ENCODE results near the gene SPACA4.

DNA sequence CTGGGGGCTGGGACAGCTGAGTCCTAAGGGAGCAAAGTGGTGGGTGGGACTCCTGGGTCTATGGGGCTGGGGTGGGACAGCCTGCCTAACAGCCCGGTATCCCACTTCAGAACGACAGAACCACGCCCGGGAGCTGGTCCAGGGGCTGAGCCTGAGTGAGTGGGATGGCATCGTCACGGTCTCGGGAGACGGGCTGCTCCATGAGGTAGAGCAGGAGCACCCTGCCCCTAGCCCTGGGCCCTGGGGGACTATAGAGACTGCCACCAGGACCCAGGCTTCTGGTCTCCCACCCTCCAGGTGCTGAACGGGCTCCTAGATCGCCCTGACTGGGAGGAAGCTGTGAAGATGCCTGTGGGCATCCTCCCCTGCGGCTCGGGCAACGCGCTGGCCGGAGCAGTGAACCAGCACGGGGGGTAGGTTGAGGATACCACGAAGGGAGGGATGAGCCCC is 21.3 kb downstream of the SPACA4 start:
- TF ChIP-seq, protein P1, sequence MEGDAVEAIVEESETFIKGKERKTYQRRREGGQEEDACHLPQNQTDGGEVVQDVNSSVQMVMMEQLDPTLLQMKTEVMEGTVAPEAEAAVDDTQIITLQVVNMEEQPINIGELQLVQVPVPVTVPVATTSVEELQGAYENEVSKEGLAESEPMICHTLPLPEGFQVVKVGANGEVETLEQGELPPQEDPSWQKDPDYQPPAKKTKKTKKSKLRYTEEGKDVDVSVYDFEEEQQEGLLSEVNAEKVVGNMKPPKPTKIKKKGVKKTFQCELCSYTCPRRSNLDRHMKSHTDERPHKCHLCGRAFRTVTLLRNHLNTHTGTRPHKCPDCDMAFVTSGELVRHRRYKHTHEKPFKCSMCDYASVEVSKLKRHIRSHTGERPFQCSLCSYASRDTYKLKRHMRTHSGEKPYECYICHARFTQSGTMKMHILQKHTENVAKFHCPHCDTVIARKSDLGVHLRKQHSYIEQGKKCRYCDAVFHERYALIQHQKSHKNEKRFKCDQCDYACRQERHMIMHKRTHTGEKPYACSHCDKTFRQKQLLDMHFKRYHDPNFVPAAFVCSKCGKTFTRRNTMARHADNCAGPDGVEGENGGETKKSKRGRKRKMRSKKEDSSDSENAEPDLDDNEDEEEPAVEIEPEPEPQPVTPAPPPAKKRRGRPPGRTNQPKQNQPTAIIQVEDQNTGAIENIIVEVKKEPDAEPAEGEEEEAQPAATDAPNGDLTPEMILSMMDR (conservative IDR thresholded peaks at IDR 0.05; ENCODE audit: low read length), result no peak
- no peak for TF ChIP-seq EZH2phosphoT487 (IDR thresholded peaks at IDR 0.05; ENCODE audit: borderline replicate concordance)
